ENCODE measurements around the gene C4B.
"Not testable (repeated sequence)": the region's sequence is repeated elsewhere in the genome, so short reads cannot be mapped to it uniquely, and the experiment has no call there.

C4B gene

DNA sequence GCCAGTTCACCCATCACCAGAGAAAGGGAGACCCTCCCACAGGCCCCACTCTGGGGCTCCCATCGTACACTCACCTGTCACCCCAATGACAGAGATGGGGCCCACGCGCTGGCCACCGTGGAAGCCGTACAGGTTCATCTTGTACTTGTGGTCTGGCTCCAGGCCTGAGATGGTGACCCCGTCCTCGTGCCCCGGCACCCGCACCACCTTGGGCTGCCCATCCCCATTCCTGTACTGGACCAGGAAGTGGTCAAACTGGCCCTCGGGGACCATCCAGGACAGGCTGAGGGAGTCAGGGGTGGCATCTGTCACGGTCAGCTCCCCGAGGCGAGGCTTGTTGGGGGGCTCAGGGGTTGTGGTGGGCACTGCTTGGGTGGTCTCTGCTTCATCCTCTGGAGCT is 38.7 kb downstream of the C4B start:
- not testable (repeated sequence) for DNase-seq (ENCODE audit: low spot score)

- not testable (repeated sequence) for DNase-seq (ENCODE audit: low spot score)
These were observed 41.2 kb downstream of the C4B start for GRCh38 chr6:32055756-32056155.

DNA sequence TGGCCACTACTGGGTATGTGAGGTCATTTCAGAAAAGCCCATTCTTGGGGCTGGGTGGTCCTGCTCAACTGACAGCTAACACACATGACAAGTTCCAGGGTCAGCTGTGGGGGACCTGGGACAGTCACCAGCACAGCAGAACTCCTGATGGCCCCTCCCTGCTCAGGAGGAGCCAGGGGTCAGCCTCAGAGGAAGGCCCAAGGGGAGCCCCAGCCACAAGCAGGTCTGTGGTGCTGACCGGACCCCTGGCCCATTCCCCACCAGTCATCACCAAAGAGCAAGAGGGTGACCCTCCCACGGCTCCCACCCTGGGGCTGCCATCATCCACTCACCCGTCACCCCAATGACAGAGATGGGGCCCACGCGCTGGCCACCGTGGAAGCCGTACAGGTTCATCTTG is 41.7 kb downstream of the C4B start:
- DNase-seq (ENCODE audit: low spot score), result no peak

GRCh38 chr6:32057966-32058365 is 43.4 kb downstream of the C4B start:
- no peak for DNase-seq (ENCODE audit: low spot score)

GRCh38 chr6:32058511-32058963 is 43.9 kb downstream of the C4B start:
- no peak for DNase-seq (ENCODE audit: low spot score)

GRCh38 chr6:32060966-32061655 is 46.5 kb downstream of the C4B start:
- DNase-seq (ENCODE audit: low spot score), result no peak

- DNase-seq (ENCODE audit: low spot score), result no peak
These were observed 50.1 kb downstream of the C4B start for GRCh38 chr6:32064706-32065105.

DNA sequence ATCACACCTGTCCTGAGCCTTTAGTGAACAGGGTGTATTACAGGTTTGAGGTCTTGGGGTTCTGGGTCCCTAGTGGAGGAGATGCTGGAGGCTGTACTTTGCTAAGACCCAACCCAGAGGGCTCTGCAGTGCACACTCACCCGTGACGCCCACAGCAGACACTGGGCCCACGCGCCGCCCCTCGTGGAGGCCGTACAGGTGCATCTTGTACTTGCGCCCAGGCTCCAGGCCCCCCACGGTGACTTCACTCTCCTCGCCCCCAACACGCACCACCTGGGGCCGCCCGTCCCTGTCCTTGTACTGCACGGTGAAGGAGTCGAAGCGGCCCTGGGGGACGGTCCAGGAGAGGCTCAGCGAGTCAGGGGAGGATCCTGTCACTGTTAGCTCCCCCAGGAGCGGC is 52.9 kb downstream of the C4B start:
- DNase-seq (ENCODE audit: low spot score), result not testable (repeated sequence)

- not testable (repeated sequence) for DNase-seq (ENCODE audit: low spot score)
These were observed 53.7 kb downstream of the C4B start for GRCh38 chr6:32068315-32068714.

- DNase-seq (ENCODE audit: low spot score), result no peak
These were observed 54.3 kb downstream of the C4B start for GRCh38 chr6:32068867-32069266.

DNA sequence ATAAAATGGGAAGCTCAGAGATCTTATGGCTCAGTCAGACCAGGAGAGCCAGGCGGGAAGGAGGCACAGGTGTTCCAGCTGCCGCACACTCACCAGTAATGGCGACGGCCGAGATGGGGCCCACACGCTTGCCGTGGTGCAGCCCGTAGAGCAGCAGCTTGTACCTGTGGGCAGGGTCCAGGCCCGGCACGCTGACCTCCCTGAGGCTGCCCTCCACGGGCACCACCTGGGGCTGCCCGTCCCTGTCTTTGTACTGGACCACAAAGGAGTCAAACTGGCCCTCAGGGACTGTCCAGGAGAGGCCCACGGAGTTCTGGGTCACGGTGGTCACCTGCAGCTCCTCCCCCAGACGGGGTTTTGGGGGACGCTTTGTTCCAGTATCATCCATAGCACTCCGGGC is 54.9 kb downstream of the C4B start:
- no peak for DNase-seq (ENCODE audit: low spot score)

DNA sequence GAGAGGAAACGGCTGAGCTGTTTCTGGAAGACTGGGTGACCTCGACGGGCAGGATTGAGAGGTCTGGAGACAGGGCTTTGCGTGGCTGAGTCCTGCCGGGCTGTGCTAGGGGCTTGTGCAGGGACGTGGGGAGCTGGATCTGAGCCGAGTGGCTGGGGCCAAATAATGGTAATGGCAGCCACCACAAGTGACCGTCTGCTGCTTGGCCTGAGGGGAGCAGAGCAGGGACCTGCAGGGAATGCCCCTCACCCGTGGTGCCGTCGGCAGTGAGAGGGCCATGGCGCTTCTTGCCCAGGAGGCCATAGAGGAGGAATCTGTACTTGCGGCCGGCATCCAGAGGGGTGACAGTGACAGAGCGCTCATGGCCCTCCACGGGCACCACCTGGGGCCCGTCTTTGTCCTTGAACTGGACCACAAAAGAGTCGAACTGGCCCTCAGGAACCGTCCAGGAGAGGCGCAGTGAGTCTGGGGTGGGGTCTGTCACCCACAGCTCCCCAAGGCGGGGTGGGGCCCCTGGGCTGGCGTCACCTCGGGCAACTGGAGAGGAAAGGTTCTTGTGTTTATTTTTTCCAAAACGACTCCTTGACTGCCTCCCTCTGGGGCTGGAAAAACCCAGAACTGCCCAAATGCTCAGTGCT is 55.4 kb downstream of the C4B start:
- DNase-seq (ENCODE audit: low spot score), result no peak

DNA sequence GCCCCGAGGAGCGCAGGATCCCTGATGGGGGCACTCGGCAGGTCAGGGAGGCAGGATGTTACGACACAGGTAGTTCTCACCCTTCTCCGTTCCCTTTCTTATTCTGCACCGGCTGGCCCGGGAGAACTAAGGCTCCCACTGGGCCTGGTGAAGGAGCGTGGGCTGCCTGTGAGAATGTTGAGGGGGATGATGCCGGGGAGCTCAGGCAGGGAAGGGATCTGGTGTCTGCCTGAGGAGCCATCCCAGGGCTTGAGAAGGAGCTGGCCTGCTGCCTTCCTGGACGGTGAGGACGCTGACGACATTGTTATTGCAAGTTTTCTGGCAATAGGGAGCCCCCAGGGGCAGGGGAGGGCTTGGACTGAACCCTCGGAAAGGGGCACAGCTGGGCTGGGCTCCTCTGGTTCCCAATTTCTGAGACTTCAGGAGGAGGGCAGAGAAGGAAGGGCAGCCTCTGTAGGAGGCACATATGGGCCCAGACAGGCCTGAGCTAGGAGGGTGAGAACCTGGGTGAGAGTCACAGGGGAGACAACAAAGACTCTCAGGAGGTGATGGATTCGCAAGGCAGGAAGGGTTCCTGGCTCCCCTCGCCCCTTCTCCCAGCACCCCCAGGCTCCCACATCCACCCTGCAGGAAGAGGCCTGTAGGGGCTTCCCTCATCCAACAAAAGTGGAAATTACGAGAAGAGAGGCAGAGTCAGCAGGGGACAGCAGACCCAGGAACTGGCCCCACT is 56.4 kb downstream of the C4B start:
- DNase-seq (ENCODE audit: low spot score), result no peak

DNA sequence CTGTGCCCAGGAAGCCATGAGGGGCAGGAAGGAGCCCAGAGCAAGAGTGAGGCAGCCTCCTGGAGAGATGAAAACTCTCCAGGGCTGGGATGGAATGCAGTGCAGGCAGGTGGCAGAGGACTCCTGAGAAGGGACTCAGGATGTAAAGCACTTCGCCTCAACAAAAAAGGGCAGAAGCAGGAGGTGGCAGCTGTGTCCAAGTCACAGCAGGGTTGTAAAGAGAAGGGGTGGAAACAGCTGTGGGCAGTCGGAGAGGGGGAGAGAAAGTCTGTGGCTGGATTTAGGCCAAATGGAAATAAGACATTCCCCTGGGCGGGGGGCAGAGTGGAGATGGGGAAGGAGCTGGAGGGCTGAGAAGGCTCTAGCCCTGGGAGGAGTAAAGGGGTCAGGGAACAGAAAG is 58.5 kb downstream of the C4B start:
- DNase-seq (ENCODE audit: low spot score), result no peak

DNA sequence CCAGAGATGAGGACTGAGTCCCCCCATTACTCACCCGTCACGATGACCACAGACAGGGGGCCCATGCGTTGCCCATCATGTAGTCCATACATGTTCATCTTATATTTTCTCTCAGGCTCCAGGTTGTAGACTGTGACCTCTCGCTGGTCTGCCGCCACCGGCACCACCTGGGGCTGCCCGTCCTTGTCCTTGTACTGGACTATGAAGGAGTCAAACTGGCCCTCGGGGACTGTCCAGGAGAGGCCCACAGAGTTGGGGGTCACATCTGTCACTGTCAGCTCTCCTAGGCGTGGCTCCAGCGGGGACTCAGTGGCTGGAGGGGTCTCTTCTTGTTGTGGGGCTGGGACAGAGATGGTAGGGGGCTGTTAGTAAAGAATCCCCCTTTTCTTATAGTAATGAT is 59.0 kb downstream of the C4B start:
- DNase-seq (ENCODE audit: low spot score), result no peak

- peak; percentile 69 for DNase-seq (ENCODE audit: low spot score)
These were observed 60.5 kb downstream of the C4B start for GRCh38 chr6:32074996-32075532.

GRCh38 chr6:32075781-32076180 is 61.2 kb downstream of the C4B start:
- DNase-seq (ENCODE audit: low spot score), result no peak

GRCh38 chr6:32076321-32076809 is 61.8 kb downstream of the C4B start:
- DNase-seq (ENCODE audit: low spot score), result peak; percentile 74

- no peak for DNase-seq (ENCODE audit: low spot score)
These were observed 65.1 kb downstream of the C4B start for GRCh38 chr6:32079566-32080290.

DNA sequence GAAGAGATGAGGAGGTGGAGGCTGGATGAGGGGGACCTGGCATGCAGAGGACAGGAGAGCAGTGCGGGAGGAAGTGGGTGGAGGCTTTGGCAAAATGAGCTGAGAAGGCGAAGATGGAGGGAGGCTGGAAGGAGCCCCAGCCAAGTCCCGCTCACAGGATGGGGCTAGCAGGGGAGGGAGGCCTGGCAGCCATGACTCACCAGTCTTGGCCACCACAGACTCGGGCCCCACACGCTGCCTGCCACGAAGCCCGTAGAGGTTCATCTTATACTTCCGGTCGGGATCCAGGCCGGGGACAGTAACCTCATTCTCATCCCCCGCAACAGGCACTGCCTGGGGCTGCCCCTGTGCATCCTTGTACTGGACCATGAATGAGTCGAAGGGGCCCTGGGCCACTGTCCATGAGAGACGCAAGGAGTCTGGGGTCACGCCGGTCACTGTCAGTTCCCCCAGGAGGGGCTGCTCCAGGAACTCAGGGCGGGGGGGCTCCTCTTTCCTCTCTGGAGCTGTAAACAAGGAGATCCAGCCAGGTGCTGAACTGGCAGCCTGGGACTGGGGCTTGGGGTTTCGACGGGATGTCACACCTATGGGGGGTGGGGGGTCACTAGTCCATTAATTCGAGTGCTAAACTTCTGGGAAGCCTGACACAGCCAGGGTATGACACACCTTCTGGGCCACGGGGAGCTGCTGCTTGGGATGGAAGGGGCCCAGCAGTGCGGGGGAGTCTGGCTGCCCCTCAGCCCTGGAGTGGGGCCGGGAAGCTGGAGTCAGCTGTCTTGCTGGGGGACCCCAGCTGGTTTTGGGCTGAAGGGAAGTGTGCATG is 66.8 kb downstream of the C4B start:
- peak; percentile 96 for DNase-seq (ENCODE audit: low spot score)

GRCh38 chr6:32082478-32082877 is 67.9 kb downstream of the C4B start:
- DNase-seq (ENCODE audit: low spot score), result no peak

Data from AG20443 (cell line).